Ovary (tissue), 9 donors: Measurements from ENCODE around the gene FOS. TPM values are rescaled to one million over a fixed set of nuclear protein-coding genes. Genes with fewer than 3 reads are reported as not detected.

Experiments used
- DNase-seq, 5 donors: peaks; one replicate each; pipeline ENCODE4 v3.0.0-alpha.2; 2019 to 2020
- H3K27ac ChIP-seq, 2 donors: fragments of 200-600 bp; one replicate each; pipeline versions ENCODE4 v1.5.1 to v1.8.0; 2019 to 2022
- H3K27me3 ChIP-seq: fragments of 200-600 bp; one replicate; pipeline ENCODE4 v1.8.0; 2022
- H3K36me3 ChIP-seq: fragments of 200-600 bp; sonication (generic); one replicate; pipeline ENCODE4 v1.5.1; 2019
- H3K4me1 ChIP-seq: one replicate; pipeline ENCODE4 v1.8.1; 2013; ENCODE audit warnings: mild to moderate bottlenecking, moderate library complexity; ENCODE audit not compliant: insufficient read depth
- H3K4me3 ChIP-seq: fragments of 200-600 bp; sonication (generic); one replicate; pipeline ENCODE4 v1.5.1; 2017
- H3K9me3 ChIP-seq, 2 donors: fragments of 200-600 bp in 1 of 2; sonication (generic) in 1 of 2; one replicate each; pipeline versions ENCODE4 v1.5.1 to v1.8.1; 2013 to 2019; ENCODE audit warnings: mild to moderate bottlenecking in 1 of 2, moderate library complexity in 1 of 2
- CTCF ChIP-seq, 3 donors: fragments of 450-650 bp in 2 of 3; fragments of 200-600 bp in 1 of 3; IDR thresholded peaks; one replicate each; pipeline versions ENCODE4 v1.5.1 to v1.8.0; 2016 to 2022; ENCODE audit warnings: antibody characterized with exemption in 3 of 3, mild to moderate bottlenecking in 1 of 3
- EP300 ChIP-seq: sonication (generic); formaldehyde crosslinking; IDR thresholded peaks from one replicate; pipeline ENCODE4 v1.6.1; 2017; ENCODE audit warnings: antibody characterized with exemption
- POLR2A ChIP-seq: fragments of 450-650 bp; IDR thresholded peaks from one replicate; pipeline ENCODE4 v1.6.1; 2017; ENCODE audit warnings: antibody characterized with exemption, mild to moderate bottlenecking, moderate library complexity
- WGBS, 3 donors: extraction: QIAGEN DNeasy Blood & Tissue Kit in 1 of 3; methylation state at CpG; one replicate each; pipeline versions ENCODE4 v1.1.5 to v1.1.7; 2013 to 2017; 5-methylcytosine and 5-hydroxymethylcytosine counted together
- intact Hi-C, 4 donors: fragments of 100-400 bp; cut with DNase I; formaldehyde crosslinking; loops; one replicate each; pipeline versions ENCODE4 v1.11.0 to v1.15.1; 2022 to 2023
- polyA plus RNA-seq, 2 donors: library from polyadenylated mRNA; stranded (reverse); fragments of 200-250 nt in 1 of 2; fragments of 350-450 nt in 1 of 2; fragmentation: Illumina TruSeq in 1 of 2; extraction: RNeasy Lipid Tissue Mini Kit (QIAGEN cat#74804) in 1 of 2; gene quantifications; one replicate each; pipeline ENCODE4 v1.2.3, GENCODE V29; 2013 to 2014
- total RNA-seq, 7 donors: library from RNA; depleted of rRNA in 2 of 7; stranded (reverse); fragments of >200 nt in 2 of 7; fragmentation: NEBNext Ultra II Directional in 3 of 7; extraction: Animal tissue kit (Norgen Biotek cat#: 25700) in 3 of 7; gene quantifications; one replicate each; pipeline versions ENCODE4 v1.1.0 to v1.2.4, GENCODE V29; 2016 to 2023
- donor health status: DM: no; HTN: no; CAD: no; lungs with moderate emphysema.
- donor health status: DM: no; HTN: no; CAD: no.
- donor health status: Bipolar disorder and iron deficiency.
- donor health status: DM: yes; HTN: yes; CAD: no.
- donor health status: DM: no; HTN: no; CAD: no.
- donor health status: DM: yes; HTN: yes; CAD: no.

Gene FOS
- total and polyA plus RNA-seq, 9 donors, result 115 to 2,019 (median 178) TPM

- TF ChIP-seq CTCF (IDR thresholded peaks at IDR 0.05), result no peak
- TF ChIP-seq POLR2A, result no peak
- TF ChIP-seq EP300, result no peak
- no peaks in the 10 kb centered on the region for H3K27me3 ChIP-seq
- no peak for DNase-seq
- no peaks in the 10 kb centered on the region for H3K9me3 ChIP-seq
- no peak overlapping the region for H3K4me3 ChIP-seq
- 70 to 78% (median 72%) methylated on average over 10 of the region's 10 CpGs for WGBS, 3 donors
- intact Hi-C loops, result no loop called here
- H3K27ac ChIP-seq, result no peak overlapping the region
- H3K36me3 ChIP-seq, result no peaks in the 10 kb centered on the region
- H3K4me1 ChIP-seq, result no peaks in the 10 kb centered on the region
Observed at GRCh38 chr14:75252254-75252837, 26.3 kb upstream of the FOS start.

- DNase-seq, result no peak
- intact Hi-C loops, result no loop called here
- Histone ChIP-seq H3K27me3 (no peaks in the 10 kb centered on the region), H3K36me3 (no peaks in the 10 kb centered on the region), H3K4me1 (peaks cover 2% of the 10 kb centered on the region), H3K4me3 (no peak overlapping the region), H3K27ac (no peak overlapping the region), H3K9me3 (no peaks in the 10 kb centered on the region)
- 60 to 67% (median 64%) methylated on average over 6 of the region's 6 CpGs for WGBS, 3 donors
- TF ChIP-seq CTCF (IDR thresholded peaks at IDR 0.05) (no peak), POLR2A (no peak), EP300 (no peak)
Observed at GRCh38 chr14:75254381-75254822, 24.2 kb upstream of the FOS start.

- TF ChIP-seq CTCF (IDR thresholded peaks at IDR 0.05) (no peak), POLR2A (no peak), EP300 (no peak)
- DNase-seq, result no peak
- Histone ChIP-seq H3K4me3 (no peak overlapping the region), H3K9me3 (no peaks in the 10 kb centered on the region), H3K27me3 (no peaks in the 10 kb centered on the region), H3K27ac (no peak overlapping the region), H3K4me1 (peaks cover 3% of the 10 kb centered on the region), H3K36me3 (no peaks in the 10 kb centered on the region)
- intact Hi-C loops, result no loop called here
- WGBS, 3 donors, result 42 to 53% (median 51%) methylated on average over 7 of the region's 7 CpGs
Observed at GRCh38 chr14:75254901-75255584, 23.6 kb upstream of the FOS start.

- DNase-seq, result peak; percentile 49 to 84 (median 51)
- Histone ChIP-seq H3K36me3 (no peaks in the 10 kb centered on the region), H3K4me1 (peaks cover 3% of the 10 kb centered on the region), H3K9me3 (no peaks in the 10 kb centered on the region), H3K27me3 (no peaks in the 10 kb centered on the region), H3K27ac (peak overlapping the region; percentile 88 to 89), H3K4me3 (peak overlapping the region; percentile 53)
- intact Hi-C loops, result no loop called here
- TF ChIP-seq POLR2A, result no peak
- TF ChIP-seq CTCF (IDR thresholded peaks at IDR 0.05), result peak in 1 of 3 donors; percentile 12
- TF ChIP-seq EP300, result no peak
- WGBS, 3 donors, result 12 to 14% (median 12%) methylated on average over 12 of the region's 12 CpGs
Observed at GRCh38 chr14:75258079-75258802, 20.4 kb upstream of the FOS start.
